Common myeloid progenitor, CD34-positive (primary cell): ENCODE results near the gene EFNB2.

Experiments used
- CTCF ChIA-PET: fragments of 350-600 bp; sonication (Branson Sonifier 250); formaldehyde crosslinking; loops from one replicate; lab custom pipeline; 2021; ENCODE audit warnings: antibody characterized with exemption; lab: Charles Lee
- POLR2A ChIA-PET: fragments of 350-600 bp; sonication (Branson Sonifier 250); formaldehyde crosslinking; loops from one replicate; lab custom pipeline; 2021; ENCODE audit warnings: antibody characterized with exemption; lab: Charles Lee
- DNase-seq, 3 donors: peaks; one replicate each; pipeline versions ENCODE4 v3.0.0 to v3.0.0-alpha.2; 2013
- H3K27ac ChIP-seq, 2 experiments: 1 replicate in 1 of 2; 2 replicates in 1 of 2; pipeline ENCODE4 v1.7.0; 2013; ENCODE audit warnings: inconsistent platforms in 2 of 2, low read length in 2 of 2, mild to moderate bottlenecking in 2 of 2, low read depth in 1 of 2, moderate library complexity in 1 of 2; ENCODE audit not compliant: severe bottlenecking in 2 of 2, insufficient read depth in 1 of 2, poor library complexity in 1 of 2
- H3K27me3 ChIP-seq, 5 experiments: replicated peaks in 2 of 5; 1 replicate in 3 of 5; 2 replicates in 2 of 5; pipeline versions ENCODE4 v1.6.1 to v1.7.0; 2013; ENCODE audit warnings: low read length in 4 of 5, mild to moderate bottlenecking in 2 of 5, moderate library complexity in 2 of 5, inconsistent platforms in 1 of 5; ENCODE audit not compliant: insufficient read depth in 5 of 5, control insufficient read depth in 4 of 5
- H3K36me3 ChIP-seq, 4 experiments: 1 replicate in 2 of 4; 2 replicates in 2 of 4; pipeline versions ENCODE4 v1.6.1 to v1.7.0; 2013; ENCODE audit warnings: low read length in 3 of 4, control low read depth in 1 of 4, mild to moderate bottlenecking in 1 of 4; ENCODE audit not compliant: control insufficient read depth in 4 of 4, insufficient read depth in 4 of 4
- H3K4me1 ChIP-seq, 4 experiments: 1 replicate in 3 of 4; 2 replicates in 1 of 4; pipeline versions ENCODE4 v1.6.1 to v1.7.1; 2013; ENCODE audit warnings: low read length in 3 of 4, mild to moderate bottlenecking in 3 of 4, control low read depth in 1 of 4, inconsistent platforms in 1 of 4, moderate library complexity in 1 of 4; ENCODE audit not compliant: control insufficient read depth in 4 of 4, insufficient read depth in 4 of 4; ENCODE audit errors: control extremely low read depth in 1 of 4
- H3K4me3 ChIP-seq, 7 experiments: 1 replicate in 4 of 7; 2 replicates in 3 of 7; pipeline versions ENCODE4 v1.5.1 to v1.7.0; 2013; ENCODE audit warnings: mild to moderate bottlenecking in 7 of 7, low read length in 6 of 7, moderate library complexity in 6 of 7, inconsistent platforms in 2 of 7, low read depth in 2 of 7, control low read depth in 1 of 7; ENCODE audit not compliant: insufficient read depth in 4 of 7, control insufficient read depth in 1 of 7; ENCODE audit errors: extremely low read depth in 1 of 7
- H3K9me3 ChIP-seq, 5 experiments: 1 replicate in 4 of 5; 2 replicates in 1 of 5; pipeline versions ENCODE4 v1.6.1 to v1.7.1; 2013; ENCODE audit warnings: low read length in 4 of 5, mild to moderate bottlenecking in 2 of 5, inconsistent platforms in 1 of 5, low read depth in 1 of 5, moderate library complexity in 1 of 5; ENCODE audit not compliant: control insufficient read depth in 4 of 5, insufficient read depth in 2 of 5; ENCODE audit errors: control extremely low read depth in 1 of 5
- WGBS: methylation state at CpG from one replicate; pipeline ENCODE4 v1.1.5; 2013; ENCODE audit not compliant: insufficient coverage; 5-methylcytosine and 5-hydroxymethylcytosine counted together

The EFNB2 gene

DNA sequence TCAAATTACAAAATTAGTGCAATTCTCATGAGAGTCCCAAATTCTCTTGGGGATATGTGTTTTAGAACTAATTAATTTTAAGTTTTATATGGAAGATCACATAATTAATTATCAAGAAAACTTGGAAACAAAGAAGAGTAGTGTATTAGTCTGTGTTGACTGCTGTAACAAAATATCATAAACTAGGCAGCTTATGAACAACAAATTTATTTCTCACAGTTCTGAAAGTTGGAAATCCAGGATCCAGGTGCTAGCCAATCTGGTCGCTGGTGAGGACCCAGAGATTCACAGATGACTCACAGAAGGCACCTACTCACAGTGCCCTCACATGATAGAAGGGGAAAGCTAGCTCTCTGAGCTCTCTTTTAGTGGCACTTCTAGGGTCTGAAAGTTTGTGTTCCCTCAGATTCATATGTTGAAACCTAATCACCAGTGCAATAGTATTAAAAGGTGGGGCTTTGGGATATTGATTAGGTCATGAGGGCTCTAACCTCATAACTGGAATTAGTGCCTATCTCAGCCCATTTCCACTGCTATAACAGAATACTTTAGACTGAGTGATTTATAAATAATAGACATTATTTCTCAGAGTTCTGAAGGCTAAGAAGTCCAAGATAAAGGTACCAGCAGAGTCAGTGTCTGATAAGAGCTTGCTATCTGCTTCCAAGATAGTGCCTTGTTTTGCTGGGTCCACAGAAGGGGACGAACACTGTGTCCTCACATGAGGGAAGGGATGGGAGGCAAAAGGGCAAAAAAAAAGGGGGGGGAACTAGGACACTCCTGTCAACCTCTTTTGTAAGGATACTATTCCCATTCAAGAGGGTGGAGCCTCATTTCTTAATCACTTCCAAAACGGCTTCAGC lies 34.0 kb upstream of the EFNB2 start:
- Histone ChIP-seq H3K36me3 (no peaks in the 10 kb centered on the region), H3K27me3 (no peaks in the 10 kb centered on the region), H3K27ac (no peak overlapping the region), H3K4me3 (peak overlapping the region in 2 of 7 experiments; percentile 17 to 36), H3K9me3 (no peaks in the 10 kb centered on the region), H3K4me1 (peaks cover 20 to 37% (median 29%) of the 10 kb centered on the region in 4 experiments)
- ChIA-PET CTCF (no interaction called here), POLR2A (no interaction called here)
- WGBS, result 100% methylated on average over 1 of the region's 3 CpGs
- no peak for DNase-seq

DNA sequence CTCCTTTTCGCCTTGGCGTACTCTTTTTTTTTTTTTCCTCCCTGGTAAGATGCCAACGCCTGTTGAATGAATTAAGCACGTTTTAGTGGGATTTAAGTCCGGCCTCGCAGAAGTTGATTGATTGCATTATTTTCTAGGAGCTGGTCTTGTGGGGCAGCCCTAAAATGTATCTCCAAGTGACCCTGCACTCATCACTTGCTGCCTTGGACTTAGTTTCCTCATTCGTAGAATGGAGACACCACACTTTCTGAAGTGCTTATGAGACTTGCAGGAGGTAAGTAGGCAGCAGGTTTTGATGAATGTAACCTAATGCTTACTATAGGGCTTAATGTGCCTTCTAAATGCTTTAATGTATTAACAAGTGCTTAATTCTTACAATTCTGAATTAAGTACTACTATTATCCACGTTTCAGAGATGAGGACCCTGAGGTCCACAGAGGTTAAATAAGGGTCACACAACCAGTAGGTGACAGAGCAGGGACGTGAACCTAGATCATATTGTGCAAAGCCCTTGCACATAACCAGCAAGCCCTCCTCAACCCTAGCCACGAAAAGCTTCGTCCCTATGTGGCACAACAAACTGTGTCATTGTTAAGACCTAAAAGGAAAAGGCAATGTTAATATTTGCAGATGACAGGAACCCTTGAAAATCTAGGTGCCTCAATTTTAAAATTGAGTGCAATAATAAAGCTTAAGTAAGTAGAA lies 33.0 kb upstream of the EFNB2 start:
- WGBS, result 40% methylated on average over 4 of the region's 11 CpGs
- H3K4me3 ChIP-seq, result peak overlapping the region; percentile 83 to 97 (median 93)
- ChIA-PET POLR2A (interaction anchor here (0.5 kb wide), 1 partner anchor 180 kb away, joined by 3 read pairs; no protein-coding TSS in a partner anchor), CTCF (interaction anchor here (1.2 to 2.8 kb wide), 3 partner anchors 10 to 32 kb away, joined by 3 to 13 read pairs (median 3); no protein-coding TSS in a partner anchor)
- H3K27me3 ChIP-seq, result no peaks in the 10 kb centered on the region
- H3K36me3 ChIP-seq, result no peaks in the 10 kb centered on the region
- DNase-seq, result no peak
- H3K9me3 ChIP-seq, result no peaks in the 10 kb centered on the region
- H3K4me1 ChIP-seq, result peaks cover 20 to 43% (median 31%) of the 10 kb centered on the region in 4 experiments
- peak overlapping the region; percentile 95 to 96 for H3K27ac ChIP-seq

DNA sequence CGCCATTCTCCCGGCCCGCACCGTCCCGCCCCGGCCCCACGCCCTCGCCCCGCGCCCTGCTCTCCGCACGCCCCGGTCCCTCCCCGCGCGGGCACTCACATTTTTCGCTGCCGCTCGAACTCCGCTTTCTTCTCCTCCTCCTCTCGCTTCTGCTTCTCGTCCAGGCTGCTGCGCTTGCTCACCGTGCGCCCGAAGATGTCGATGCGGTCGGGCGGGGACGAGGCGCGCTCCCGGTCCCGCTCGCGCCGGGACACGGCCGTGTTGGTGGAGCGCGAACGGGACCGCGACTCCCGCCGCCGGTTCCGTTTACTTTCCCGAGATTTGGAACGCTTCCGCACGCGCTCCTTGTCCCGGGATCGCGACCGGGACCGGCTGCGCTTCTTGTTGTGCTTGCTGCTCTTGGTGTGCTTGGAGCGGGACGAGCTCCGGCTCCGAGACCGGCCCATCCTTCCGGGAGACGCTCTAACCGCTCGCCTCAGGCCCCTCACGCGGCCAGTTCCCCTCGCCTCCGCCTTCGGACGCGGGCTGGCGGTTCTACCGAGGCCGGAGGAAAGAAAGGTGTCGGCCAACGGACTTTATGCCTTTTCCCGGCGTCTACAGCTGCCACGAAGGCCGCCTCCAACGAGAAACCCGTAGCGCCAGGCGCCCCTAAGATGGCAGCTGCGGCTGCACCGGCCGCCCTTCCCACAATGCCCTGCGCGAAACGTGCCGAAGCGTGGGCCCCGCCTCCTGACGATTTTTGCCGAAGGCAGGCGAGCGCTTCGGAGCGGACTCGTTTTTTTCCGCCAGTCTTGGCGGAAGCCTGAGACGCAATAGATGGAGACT lies 32.2 kb upstream of the EFNB2 start, which contains the start of gene ARGLU1:
ARGLU1 (minus strand) TSS at position 664 of the 825 bp plus-strand sequence; CDS start at position 446, 218 bp downstream.
- peak within 1 kb of the TSS; percentile 95 to 96 for H3K27ac ChIP-seq
- DNase-seq, result peak; percentile 93 to 97 (median 96)
- WGBS, result 0% methylated on average over 102 of the region's 108 CpGs
- peak within 1 kb of the TSS; percentile 83 to 97 (median 93) for H3K4me3 ChIP-seq
- no peaks in the 10 kb centered on the region for H3K9me3 ChIP-seq
- H3K4me1 ChIP-seq, result peaks cover 20 to 48% (median 31%) of the 10 kb centered on the region in 4 experiments
- H3K36me3 ChIP-seq, result no peaks in the 10 kb centered on the region
- POLR2A ChIA-PET, result interaction anchor here (0.5 kb wide), 1 partner anchor 181 kb away, joined by 3 read pairs; no protein-coding TSS in a partner anchor
- no peaks in the 10 kb centered on the region for H3K27me3 ChIP-seq
- CTCF ChIA-PET, result interaction anchor here (1.2 to 2.8 kb wide), 4 partner anchors 9 to 31 kb away, joined by 3 to 13 read pairs (median 3); no protein-coding TSS in a partner anchor

DNA sequence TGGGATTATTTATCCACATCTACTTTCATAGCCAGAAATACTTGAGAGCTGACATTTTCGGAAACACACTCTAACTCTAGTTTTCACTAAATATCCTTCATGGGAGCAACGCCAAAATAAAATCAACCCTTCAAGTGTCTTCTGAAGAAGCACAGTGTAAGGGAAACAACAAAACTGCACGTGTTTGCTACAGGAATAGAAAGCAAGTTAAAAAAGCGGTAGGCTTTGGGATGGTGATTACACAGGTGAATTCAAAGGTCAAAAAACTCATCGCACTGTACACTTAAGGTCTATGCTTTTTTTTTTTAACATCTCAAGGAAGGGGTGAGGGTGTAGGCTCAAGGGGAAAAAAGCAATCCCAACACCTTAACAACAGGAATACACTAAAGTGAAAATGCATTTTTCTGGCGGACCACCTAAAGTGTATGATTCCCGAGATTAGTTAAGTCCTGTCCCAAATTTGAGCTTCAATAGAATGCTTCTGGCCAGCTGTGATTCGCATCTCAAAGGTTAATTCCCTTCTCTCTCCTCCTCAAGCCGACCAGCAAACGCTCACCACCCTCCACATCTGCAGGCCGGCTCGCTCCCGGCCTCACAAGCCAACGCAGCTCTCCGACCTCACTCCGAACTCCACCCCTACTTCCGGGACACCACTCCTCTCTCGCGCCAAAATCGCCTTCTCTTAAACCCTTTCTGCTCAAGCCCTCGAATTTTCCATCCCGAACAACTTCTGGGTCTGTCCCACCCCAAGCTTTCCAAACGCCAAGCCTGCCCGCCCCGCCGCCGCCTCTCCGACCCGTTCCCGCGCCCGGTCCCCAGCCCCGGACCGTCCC lies 31.4 kb upstream of the EFNB2 start:
- H3K4me1 ChIP-seq, result peaks cover 20 to 53% (median 33%) of the 10 kb centered on the region in 4 experiments
- CTCF ChIA-PET, result interaction anchor here (0.9 to 2.8 kb wide), 7 partner anchors 8 to 53 kb away, joined by 3 to 13 read pairs (median 3); no protein-coding TSS in a partner anchor

DNA sequence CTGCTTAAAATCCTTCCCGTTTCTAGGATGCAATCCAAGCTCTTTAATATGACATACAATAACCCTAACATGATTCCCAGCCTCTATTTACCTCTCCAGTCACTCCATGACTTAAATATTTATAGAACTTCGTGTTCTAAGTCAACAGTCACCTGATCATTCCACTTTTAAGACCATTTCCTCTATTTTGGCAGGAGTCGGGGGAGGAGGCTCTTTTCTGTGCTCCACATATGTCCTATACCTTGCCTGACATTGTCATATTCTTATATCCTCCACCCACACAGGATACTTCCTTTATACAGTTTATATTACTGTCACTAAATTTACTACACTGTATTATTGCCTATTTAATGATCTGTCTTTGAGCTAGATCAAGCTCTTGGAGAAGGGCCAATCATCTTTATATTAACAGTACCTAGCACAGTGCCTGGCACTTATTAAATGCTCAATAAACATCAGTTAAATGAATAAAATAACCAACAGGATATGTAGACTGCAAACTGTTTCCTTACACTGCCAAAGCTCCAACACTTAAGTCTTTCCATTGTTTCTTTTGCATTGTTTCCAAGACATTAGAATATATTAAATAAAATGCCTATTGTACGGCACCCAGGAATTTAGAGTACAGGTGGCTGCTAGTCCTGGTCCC lies 29.8 kb upstream of the EFNB2 start:
- Histone ChIP-seq H3K27me3 (no peaks in the 10 kb centered on the region), H3K27ac (peak overlapping the region in 1 of 2 experiments; percentile 96), H3K36me3 (no peaks in the 10 kb centered on the region), H3K4me1 (peaks cover 20 to 58% (median 34%) of the 10 kb centered on the region in 4 experiments), H3K4me3 (peak overlapping the region in 5 of 7 experiments; percentile 7 to 97 (median 93)), H3K9me3 (no peaks in the 10 kb centered on the region)
- CTCF ChIA-PET, result interaction anchor here (1.1 to 2.8 kb wide), 5 partner anchors 10 to 55 kb away, joined by 3 to 13 read pairs (median 5); no protein-coding TSS in a partner anchor
- WGBS, result 49% methylated on average over 3 of the region's 4 CpGs
- DNase-seq, result peak in 2 of 3 donors; percentile 37 to 55
- POLR2A ChIA-PET, result no interaction called here

More for the DNA sequence above, 31.4 kb upstream of the EFNB2 start:
- Histone ChIP-seq H3K27ac (peak overlapping the region; percentile 95 to 96), H3K9me3 (no peaks in the 10 kb centered on the region), H3K4me3 (peak overlapping the region; percentile 83 to 97 (median 93)), H3K36me3 (no peaks in the 10 kb centered on the region), H3K27me3 (no peaks in the 10 kb centered on the region)
- DNase-seq, result peak; percentile 31 to 56 (median 55)
- POLR2A ChIA-PET, result no interaction called here
- WGBS, result under 1% methylated on average over 26 of the region's 34 CpGs
